Measurements from ENCODE around the gene MUC2.

The MUC2 gene

GRCh38 chr11:1074244-1075221 is at the start of gene MUC2:
Gene MUC2, plus strand, starts transcription at chr11:1074874.
- DNase-seq = no peak

DNA sequence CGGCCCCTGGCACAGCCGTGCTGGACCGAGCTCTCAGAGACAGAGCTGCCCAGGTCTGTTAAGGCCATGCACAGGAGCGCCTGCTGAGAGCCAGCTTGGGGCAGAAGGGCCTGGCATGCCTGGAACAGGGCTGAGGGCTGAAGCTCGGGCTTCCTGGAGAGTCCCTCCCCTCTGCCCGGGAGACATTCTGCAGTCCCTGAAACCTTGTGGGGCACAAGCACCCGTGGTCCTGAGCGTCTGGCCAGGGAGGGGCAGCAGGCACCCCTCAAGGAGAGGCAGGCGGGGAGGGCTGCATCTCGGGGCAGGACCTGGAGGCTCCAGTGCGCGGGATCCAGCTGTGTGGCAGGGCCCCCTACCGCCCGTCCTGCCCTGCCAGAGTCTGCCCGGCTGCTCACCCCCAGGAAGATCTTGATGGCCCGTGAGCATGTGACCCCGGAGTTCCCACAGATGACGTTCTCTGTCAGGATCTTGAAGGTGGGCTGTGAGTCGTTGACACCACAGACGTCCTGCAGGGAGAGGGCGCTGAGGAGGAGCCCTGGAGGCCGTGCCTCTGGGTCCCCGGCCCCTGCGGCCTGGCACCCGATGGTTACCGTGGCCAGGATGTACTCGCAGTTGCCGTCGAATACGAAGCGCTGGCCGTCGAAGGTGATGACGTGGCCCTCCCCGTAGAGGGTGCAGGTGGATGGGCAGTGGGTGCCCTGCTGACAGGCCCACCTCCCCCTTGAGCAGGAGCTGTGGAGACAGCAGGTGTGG is 49.1 kb upstream of the MUC2 start:
- no peak for DNase-seq

GRCh38 chr11:1026163-1026450 is 48.6 kb upstream of the MUC2 start:
- DNase-seq = no peak

GRCh38 chr11:1026641-1027482 is 47.8 kb upstream of the MUC2 start:
- DNase-seq = no peak

DNA sequence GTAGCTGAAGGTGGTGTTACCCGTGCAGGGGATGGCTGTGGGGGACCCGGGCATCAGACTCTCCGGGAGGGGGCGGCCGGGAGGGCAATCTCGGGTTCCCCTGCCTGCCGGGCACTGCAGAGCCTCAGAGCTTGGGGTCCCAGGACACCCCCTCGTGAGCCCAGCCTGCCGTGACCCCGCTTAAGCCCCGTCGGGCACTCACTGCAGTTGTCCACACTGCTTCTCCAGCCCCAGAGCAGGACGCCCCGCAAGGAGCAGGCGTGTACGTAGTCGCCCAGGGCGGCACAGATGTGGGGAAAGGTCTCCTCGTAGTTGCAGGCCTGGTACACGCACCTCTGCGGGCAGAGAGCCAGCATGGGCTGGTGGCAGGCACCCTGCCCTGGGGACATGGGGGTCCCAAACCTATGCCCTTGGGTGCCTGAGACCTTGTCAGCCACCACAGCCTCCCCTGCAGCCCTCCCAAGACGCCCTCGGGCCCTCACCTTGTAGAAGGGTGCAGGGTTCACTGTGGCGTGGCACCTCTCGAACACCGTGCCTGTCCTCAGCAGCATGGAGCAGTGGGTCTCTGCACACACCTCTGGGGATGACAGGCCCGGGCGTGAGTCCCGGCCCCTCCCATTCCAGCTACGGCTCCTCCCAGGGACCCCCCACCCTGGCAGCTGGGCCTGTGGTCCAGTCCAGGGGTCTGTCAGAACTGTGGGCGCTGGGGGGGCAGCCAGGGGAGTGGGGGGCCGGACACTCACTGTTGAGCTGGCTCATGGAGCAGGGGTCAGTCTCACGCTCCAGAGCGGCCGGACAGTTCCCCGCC is 47.0 kb upstream of the MUC2 start:
- DNase-seq = no peak

DNA sequence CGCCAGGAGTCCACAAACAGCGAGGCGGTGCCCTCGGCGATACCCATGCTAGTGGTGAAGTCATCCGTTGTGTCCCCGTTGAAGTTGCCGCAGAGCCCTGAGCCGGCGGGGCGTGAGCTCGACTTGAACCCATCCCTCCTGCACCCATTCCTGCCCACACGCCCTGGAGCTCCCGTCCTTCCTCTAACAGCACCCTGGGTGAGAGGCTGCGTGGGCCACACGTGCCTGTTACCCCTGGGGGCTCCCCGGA is 46.5 kb upstream of the MUC2 start:
- no peak for DNase-seq

DNA sequence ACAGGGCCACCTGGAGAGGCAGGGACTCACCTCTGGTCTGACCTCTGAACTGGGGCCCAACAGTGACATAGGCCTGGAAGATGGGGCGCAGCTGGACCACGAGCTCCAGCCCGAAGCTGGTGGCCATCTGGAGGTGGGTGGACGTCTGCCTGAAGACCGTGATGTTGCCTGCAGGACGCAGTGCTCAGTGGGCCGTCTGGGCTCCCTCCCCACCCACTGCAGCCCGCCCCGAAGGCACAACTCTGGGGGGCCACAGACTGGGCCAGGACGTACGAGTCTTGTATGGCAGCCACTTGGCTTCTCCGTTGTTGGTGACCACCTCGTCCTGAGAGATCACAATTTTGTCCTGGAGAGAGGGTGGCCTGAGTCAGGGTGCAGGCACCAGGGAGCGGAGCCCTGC is 46.1 kb upstream of the MUC2 start:
- no peak for DNase-seq

GRCh38 chr11:1029051-1029450 is 45.6 kb upstream of the MUC2 start:
- DNase-seq = no peak

GRCh38 chr11:1029654-1030053 is 45.0 kb upstream of the MUC2 start:
- no peak for DNase-seq

DNA sequence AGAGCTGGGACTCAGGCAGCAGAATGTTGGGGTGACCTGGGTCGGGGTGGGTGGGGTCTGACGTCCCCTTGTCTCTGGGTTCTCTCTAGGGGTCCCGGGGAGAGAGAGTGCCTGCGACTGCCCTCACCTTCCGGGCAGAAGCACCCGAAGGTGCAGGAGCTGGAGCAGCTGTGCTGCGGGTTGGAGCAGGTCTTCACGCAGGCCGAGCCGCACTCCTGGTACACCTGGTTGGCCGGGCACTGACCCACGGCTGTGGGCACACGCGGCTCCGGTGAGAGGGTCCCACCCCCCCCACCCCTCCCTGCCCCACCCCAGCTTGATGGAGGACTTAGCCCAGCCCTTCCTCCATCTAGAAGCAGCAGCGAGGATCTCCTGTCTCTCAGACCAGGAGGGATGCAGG is 44.6 kb upstream of the MUC2 start:
- no peak for DNase-seq

GRCh38 chr11:1030556-1030955 is 44.1 kb upstream of the MUC2 start:
- DNase-seq = no peak

GRCh38 chr11:1031121-1031899 is 43.4 kb upstream of the MUC2 start:
- no peak for DNase-seq

DNA sequence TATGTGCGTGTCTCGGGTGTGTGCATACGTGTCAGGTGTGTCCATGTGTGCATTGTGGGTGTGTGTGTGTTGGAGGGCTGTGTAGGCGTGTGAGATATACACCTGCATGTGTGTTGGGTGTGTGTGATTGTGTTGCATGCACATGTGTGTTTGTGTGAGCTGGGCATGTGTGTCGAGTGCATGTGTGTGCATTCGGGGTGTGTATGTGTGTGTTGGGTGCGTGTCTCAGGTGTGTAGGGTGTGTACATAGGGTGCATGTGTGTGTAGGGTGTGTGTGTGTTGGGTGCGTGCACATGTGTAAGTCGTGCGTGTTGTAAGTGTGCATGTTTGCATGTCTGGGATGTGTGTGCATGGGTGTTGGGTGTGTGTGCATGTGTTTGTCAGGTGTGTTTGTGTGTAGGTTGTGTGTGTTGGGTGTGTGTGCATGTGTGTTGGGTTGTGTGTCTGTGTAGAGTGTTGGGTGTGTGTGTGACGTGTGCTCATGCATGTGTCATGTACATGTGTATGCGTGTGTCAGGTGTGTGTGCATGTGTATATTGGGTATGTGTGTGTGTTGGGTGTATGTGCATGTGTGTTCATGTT is 42.3 kb upstream of the MUC2 start:
- no peak for DNase-seq

GRCh38 chr11:1033016-1033798 is 41.5 kb upstream of the MUC2 start:
- DNase-seq = no peak

GRCh38 chr11:1034001-1034400 is 40.7 kb upstream of the MUC2 start:
- no peak for DNase-seq

DNA sequence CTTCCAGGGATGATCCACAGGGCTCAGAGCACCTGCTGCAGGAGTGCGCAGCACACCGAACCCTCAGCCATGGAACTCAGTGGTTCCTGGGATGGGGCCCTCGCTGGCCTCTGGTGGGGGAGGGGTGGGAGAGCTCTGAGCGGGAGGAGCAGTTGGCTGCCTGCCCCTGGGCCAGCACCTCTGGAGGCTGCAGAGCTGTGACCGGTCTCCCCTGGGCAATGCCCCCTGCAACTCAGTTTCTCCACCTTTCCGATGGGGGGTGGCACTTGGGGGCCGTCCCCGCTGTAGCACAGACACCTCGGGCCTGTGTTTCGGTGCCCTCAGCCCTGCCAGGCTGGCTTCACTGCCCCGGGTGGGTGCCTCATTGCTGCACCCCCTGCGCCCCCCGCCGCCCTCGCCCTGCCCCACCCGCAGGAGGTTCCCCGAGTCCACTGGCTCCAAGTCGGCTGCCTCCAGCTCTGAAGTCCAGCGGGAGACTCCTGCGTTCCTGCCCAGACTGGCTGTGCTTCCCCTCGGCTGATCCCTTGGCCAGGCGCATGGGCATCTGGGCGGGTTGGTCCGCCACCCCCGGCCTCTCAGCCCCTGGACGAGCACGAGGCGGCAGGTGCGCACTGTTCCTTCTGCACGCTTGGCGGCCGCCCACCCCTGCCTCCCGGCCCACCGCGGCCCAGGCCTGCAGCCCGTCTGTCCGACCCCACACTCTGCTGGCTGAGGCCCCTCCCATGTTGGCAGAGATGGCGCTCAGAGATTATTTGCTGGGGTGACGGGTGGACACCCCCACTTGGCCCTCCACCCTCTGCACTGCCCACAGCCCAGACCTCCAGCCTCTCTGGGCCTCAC is 40.0 kb upstream of the MUC2 start:
- no peak for DNase-seq

- no peak for DNase-seq
Measured at GRCh38 chr11:1035577-1036283, 38.9 kb upstream of the MUC2 start.

DNA sequence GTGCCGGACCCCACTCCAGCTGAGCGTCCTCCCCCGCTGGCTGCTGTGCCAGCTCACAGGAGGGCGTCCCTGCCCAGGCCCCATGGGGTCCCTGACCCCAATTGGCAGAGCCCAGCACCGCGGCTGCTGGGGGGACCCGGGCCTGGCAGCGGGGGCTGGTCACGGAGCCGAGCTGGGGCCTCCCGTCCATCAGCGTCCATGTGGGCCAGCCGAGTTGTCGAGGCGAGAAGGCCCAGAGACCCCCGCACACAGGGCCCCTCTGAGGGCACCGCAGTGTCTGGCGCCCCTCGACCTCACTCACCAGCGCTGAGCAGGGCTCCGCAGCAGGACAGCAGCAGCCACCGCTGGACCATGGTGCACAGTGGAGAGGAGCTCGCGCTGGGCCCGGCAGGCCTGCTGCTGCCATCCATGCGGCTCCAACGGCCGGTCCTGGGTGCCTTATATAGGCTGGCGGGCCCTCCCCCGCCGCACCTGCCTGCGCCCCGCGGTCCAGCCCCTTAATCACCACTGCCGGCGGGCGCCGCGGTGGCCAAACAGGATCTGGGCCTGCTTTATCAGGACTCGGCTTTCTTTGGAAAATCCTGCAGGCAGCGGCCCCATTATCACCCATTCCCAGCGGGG is 38.3 kb upstream of the MUC2 start, which contains the start of gene MUC6:
Gene MUC6, minus strand, starts transcription at position 416 of the 621 bp plus-strand sequence. Its CDS starts 63 bp downstream, at position 353.
- DNase-seq = no peak
